K562 (cell line): ENCODE data around the gene CCDC117.

Experiments used
- ATF3 ChIP-seq, 2 experiments: fragments of 450-650 bp in 1 of 2; sonication (generic) in 1 of 2; formaldehyde crosslinking in 1 of 2; IDR thresholded peaks in 1 of 2; conservative IDR thresholded peaks in 1 of 2; 2 replicates each; pipeline versions ENCODE4 v1.6.1 to v1.8.1; 2016 to 2023; ENCODE audit warnings: mild to moderate bottlenecking in 2 of 2, moderate library complexity in 2 of 2, inconsistent platforms in 1 of 2, missing genetic modification reagents in 1 of 2
- CTCF ChIP-seq, 3 experiments: IDR thresholded peaks in 2 of 3; conservative IDR thresholded peaks in 1 of 3; 2 replicates each; pipeline ENCODE4 v1.5.1; 2011 to 2012; ENCODE audit warnings: low read length in 3 of 3, mild to moderate bottlenecking in 3 of 3, control low read depth in 2 of 3, improper control_type of control experiment in 1 of 3, inconsistent platforms in 1 of 3, low read depth in 1 of 3, mixed read lengths in 1 of 3, moderate library complexity in 1 of 3; ENCODE audit not compliant: insufficient read depth in 2 of 3
- EP300 ChIP-seq: IDR thresholded peaks from 2 replicates; pipeline ENCODE4 v1.6.1; 2012; ENCODE audit warnings: low read length, improper control_type of control experiment
- POLR2A ChIP-seq: fragments of 450-650 bp; conservative IDR thresholded peaks from 2 replicates; pipeline ENCODE4 v1.6.1; 2016
- ZBTB7A ChIP-seq: IDR thresholded peaks from 2 replicates; pipeline ENCODE4 v1.6.1; 2011; ENCODE audit warnings: low read depth, mild to moderate bottlenecking, low read length, moderate library complexity, borderline replicate concordance; ENCODE audit not compliant: control insufficient read depth

GRCh38 chr22:28771195-28771791 lies 1.2 kb upstream of the CCDC117 start:
- TF ChIP-seq EP300, result no peak
- TF ChIP-seq ZBTB7A, result no peak
- no peak for TF ChIP-seq CTCF (IDR thresholded peaks at IDR 0.05 in 2 of 3, conservative IDR thresholded peaks at IDR 0.05 in 1 of 3; ENCODE audit: insufficient read depth in 2 of 3, low read depth in 1 of 3, low read length in 3 of 3)
- no peak for TF ChIP-seq ATF3 (IDR thresholded peaks at IDR 0.05)
- TF ChIP-seq ATF3 (CRISPR knock-in tag; conservative IDR thresholded peaks at IDR 0.05), result no peak
- no peak for TF ChIP-seq POLR2A
